HCT116 (cell line): Measurements from ENCODE around the gene TMEM38B. TPM values are rescaled to one million over a fixed set of nuclear protein-coding genes. Genes with fewer than 3 reads are reported as not detected.

Experiments used
- ATAC-seq: fragments of 200-7000 bp; cut with Tn5 transposase; 2 replicates; pipeline ENCODE4 v1.9.1; 2020; ENCODE audit warnings: mild to moderate bottlenecking, moderate library complexity
- BruUV-seq: library from RNA; stranded (reverse); fragments of 400-500 nt; replicated peaks from 2 replicates; lab custom pipeline; 2021; lab: Mats Ljungman, UMichigan
- CTCF ChIA-PET: fragments of 300-600 bp; sonication (Branson Sonifier 250); formaldehyde crosslinking; loops from one replicate; lab custom pipeline; 2021; ENCODE audit warnings: antibody characterized with exemption; lab: Charles Lee
- POLR2A ChIA-PET: fragments of 300-600, 350-600 bp; sonication (Branson Sonifier 250); formaldehyde crosslinking; loops from one replicate; lab custom pipeline; 2021; ENCODE audit warnings: antibody characterized with exemption; lab: Charles Lee
- RAD21 ChIA-PET, 2 experiments: fragments of 300-600 bp; sonication (Branson Sonifier 250); formaldehyde crosslinking; loops; one replicate each; lab custom pipeline; 2023; ENCODE audit warnings: low total read pairs in 2 of 2; ENCODE audit not compliant: uncharacterized antibody in 2 of 2, unreplicated experiment in 2 of 2, low non-redundant PET in 1 of 2; lab: Charles Lee
- DNase-seq: peaks from one replicate; pipeline ENCODE4 v3.0.0-alpha.2; 2010; ENCODE audit warnings: low read depth, low spot score
- H2AFZ ChIP-seq: fragments of 200-600 bp; shearing (Covaris generic), sonication (generic); 2 replicates; pipeline ENCODE4 v1.6.1; 2017; ENCODE audit warnings: low read depth, mixed run types, mixed read lengths, antibody characterized with exemption, low read length; ENCODE audit not compliant: poor library complexity, severe bottlenecking
- H3K27ac ChIP-seq: 2 replicates; pipeline ENCODE4 v1.5.1; 2012; ENCODE audit warnings: low read depth, low read length
- H3K27me3 ChIP-seq: fragments of 200-600 bp; sonication (generic); 2 replicates; pipeline ENCODE4 v1.6.1; 2016; ENCODE audit warnings: mixed run types, low read length, mixed read lengths; ENCODE audit not compliant: insufficient read depth
- H3K36me3 ChIP-seq, 2 experiments: fragments of 200-500 bp in 1 of 2; fragments of 200-600 bp in 1 of 2; sonication (Bioruptor generic) in 1 of 2; sonication (generic) in 1 of 2; 2 replicates each; pipeline versions ENCODE4 v1.5.1 to v1.6.1; 2014 to 2016; ENCODE audit warnings: low read length in 2 of 2, inconsistent platforms in 1 of 2, mixed read lengths in 1 of 2, mixed run types in 1 of 2; ENCODE audit not compliant: insufficient read depth in 2 of 2, control insufficient read depth in 1 of 2
- H3K4me1 ChIP-seq, 2 experiments: fragments of 200-600 bp in 1 of 2; sonication (generic) in 1 of 2; 2 replicates each; pipeline versions ENCODE4 v1.5.1 to v1.6.1; 2012 to 2017; ENCODE audit warnings: low read length in 2 of 2, inconsistent platforms in 1 of 2, mild to moderate bottlenecking in 1 of 2, mixed read lengths in 1 of 2, mixed run types in 1 of 2, moderate library complexity in 1 of 2; ENCODE audit not compliant: insufficient read depth in 2 of 2, control insufficient read depth in 1 of 2
- H3K4me2 ChIP-seq: fragments of 200-600 bp; sonication (generic); 2 replicates; pipeline ENCODE4 v1.6.1; 2017; ENCODE audit warnings: mixed run types, low read length, mixed read lengths
- H3K4me3 ChIP-seq, 2 experiments: fragments of 200-600 bp in 1 of 2; sonication (generic) in 1 of 2; replicated peaks in 1 of 2; 2 replicates each; pipeline ENCODE4 v1.5.1; 2011 to 2016; ENCODE audit warnings: low read length in 2 of 2, control low read depth in 1 of 2, low read depth in 1 of 2, mild to moderate bottlenecking in 1 of 2, mixed read lengths in 1 of 2, mixed run types in 1 of 2
- H3K79me2 ChIP-seq: fragments of 200-600 bp; sonication (generic); 2 replicates; pipeline ENCODE4 v1.6.1; 2017; ENCODE audit warnings: mild to moderate bottlenecking, mixed run types, low read length, moderate library complexity, mixed read lengths; ENCODE audit not compliant: insufficient read depth
- H3K9ac ChIP-seq: fragments of 200-600 bp; sonication (generic); 2 replicates; pipeline ENCODE4 v1.6.1; 2016; ENCODE audit warnings: low read length, mixed read lengths
- H3K9me2 ChIP-seq: fragments of 200-600 bp; sonication (generic), shearing (Covaris generic); 2 replicates; pipeline ENCODE4 v1.6.1; 2017; ENCODE audit warnings: mixed run types, mild to moderate bottlenecking, moderate library complexity; ENCODE audit not compliant: insufficient read depth
- H3K9me3 ChIP-seq, 2 experiments: fragments of 200-500 bp in 1 of 2; fragments of 200-600 bp in 1 of 2; sonication (Bioruptor generic) in 1 of 2; sonication (generic) in 1 of 2; 2 replicates each; pipeline ENCODE4 v1.6.1; 2014 to 2017; ENCODE audit warnings: low read length in 2 of 2, mixed read lengths in 2 of 2, inconsistent platforms in 1 of 2, low read depth in 1 of 2, mild to moderate bottlenecking in 1 of 2, mixed run types in 1 of 2, moderate library complexity in 1 of 2; ENCODE audit not compliant: control insufficient read depth in 1 of 2, insufficient read depth in 1 of 2
- H4K20me1 ChIP-seq: fragments of 200-600 bp; sonication (generic), shearing (Covaris generic); 2 replicates; pipeline ENCODE4 v1.6.1; 2017; ENCODE audit warnings: mixed run types, mild to moderate bottlenecking, moderate library complexity; ENCODE audit not compliant: insufficient read depth
- ATF3 ChIP-seq: IDR thresholded peaks from 2 replicates; pipeline ENCODE4 v1.6.1; 2012
- ELF1 ChIP-seq: IDR thresholded peaks from 2 replicates; pipeline ENCODE4 v1.6.1; 2012; ENCODE audit warnings: low read depth, borderline replicate concordance
- EZH2 ChIP-seq: fragments of 200-600 bp; sonication (generic); IDR thresholded peaks from 2 replicates; pipeline ENCODE4 v1.6.1; 2017; ENCODE audit warnings: antibody characterized with exemption, mixed run types
- JUND ChIP-seq: IDR thresholded peaks from 2 replicates; pipeline ENCODE4 v1.6.1; 2012
- MAX ChIP-seq: IDR thresholded peaks from 2 replicates; pipeline ENCODE4 v1.6.1; 2012
- POLR2A ChIP-seq: IDR thresholded peaks from 2 replicates; pipeline ENCODE4 v1.7.0; 2011; ENCODE audit warnings: borderline replicate concordance; ENCODE audit not compliant: insufficient read depth, insufficient read length; ENCODE audit errors: extremely low read depth
- RAD21 ChIP-seq: IDR thresholded peaks from 2 replicates; pipeline ENCODE4 v1.6.1; 2012; ENCODE audit warnings: low read depth, mild to moderate bottlenecking
- REST ChIP-seq: IDR thresholded peaks from 2 replicates; pipeline ENCODE4 v1.6.1; 2012; ENCODE audit warnings: low read depth
- SIN3A ChIP-seq: IDR thresholded peaks from 2 replicates; pipeline ENCODE4 v1.6.1; 2012; ENCODE audit warnings: low read depth
- SP1 ChIP-seq: IDR thresholded peaks from 2 replicates; pipeline ENCODE4 v1.6.1; 2012; ENCODE audit warnings: low read depth
- TCF7L2 ChIP-seq: IDR thresholded peaks from 2 replicates; pipeline ENCODE4 v1.7.0; 2011; ENCODE audit warnings: borderline replicate concordance, inconsistent platforms; ENCODE audit not compliant: insufficient read depth, insufficient read length; ENCODE audit errors: extremely low read depth
- ZBTB33 ChIP-seq: IDR thresholded peaks from 2 replicates; pipeline ENCODE4 v1.6.1; 2011; ENCODE audit warnings: mild to moderate bottlenecking, low read length, moderate library complexity; ENCODE audit not compliant: insufficient replicate concordance; ENCODE audit errors: extremely low read depth
- ZFX ChIP-seq: fragments of 450-650 bp; IDR thresholded peaks from 2 replicates; pipeline ENCODE4 v1.6.1; 2017
- ZNF274 ChIP-seq: fragments of 200-500 bp; sonication (Bioruptor generic); IDR thresholded peaks from 2 replicates; pipeline ENCODE4 v1.6.1; 2014; ENCODE audit warnings: mild to moderate bottlenecking, low read depth, low read length, inconsistent platforms
- intact Hi-C: fragments of 100-400 bp; cut with micrococcal nuclease; formaldehyde crosslinking; loops from 2 replicates; pipeline ENCODE4 v1.10.0; 2022
- total RNA-seq: library from RNA; stranded (reverse); gene quantifications from one replicate; pipeline ENCODE4 v1.2.1, GENCODE V29; 2021; ENCODE audit not compliant: unreplicated experiment

TMEM38B gene
- total RNA-seq, 1 experiment from 2014 or later: 24.5 TPM

- ATAC-seq (no peak), DNase-seq (no peak)
- RAD21 ChIA-PET: no interaction called here
- CTCF ChIA-PET: no interaction called here
- no peaks in the 10 kb centered on the region for H3K4me1 ChIP-seq
- H3K9me2 ChIP-seq: no peaks in the 10 kb centered on the region
- no peak overlapping the region for H3K4me3 ChIP-seq
- H3K27me3 ChIP-seq: no peaks in the 10 kb centered on the region
- H3K36me3 ChIP-seq: no peaks in the 10 kb centered on the region
- H3K27ac ChIP-seq: no peak overlapping the region
- intact Hi-C loops: no loop called here
- BruUV-seq: no TSS peak
- H3K9me3 ChIP-seq: no peaks in the 10 kb centered on the region
- H4K20me1 ChIP-seq: no peaks in the 10 kb centered on the region
- no peaks in the 10 kb centered on the region for H3K79me2 ChIP-seq
- no peak overlapping the region for H2AFZ ChIP-seq
- H3K9ac ChIP-seq: no peak overlapping the region
- POLR2A ChIA-PET: no interaction called here
- H3K4me2 ChIP-seq: no peak overlapping the region
- TF ChIP-seq ZFX (no peak), RAD21 (no peak), SP1 (no peak), ZBTB33 (no peak), SIN3A (no peak), JUND (no peak), ATF3 (no peak), ELF1 (no peak), TCF7L2 (no peak), POLR2A (no peak), MAX (no peak), REST (no peak), EZH2 (no peak), ZNF274 (no peak)
Measured at GRCh38 chr9:105667867-105668266, 26.5 kb upstream of the TMEM38B start.
